Ovary (tissue), 3 donors: ENCODE results near the gene NPAT.

ENCODE experiments used
- POLR2A ChIP-seq: fragments of 450-650 bp; IDR thresholded peaks from one replicate; pipeline ENCODE4 v1.6.1; 2017; ENCODE audit warnings: antibody characterized with exemption, mild to moderate bottlenecking, moderate library complexity
- TF ChIP-seq, protein P1 (sequence below), 3 donors: fragments of 450-650 bp in 2 of 3; fragments of 200-600 bp in 1 of 3; IDR thresholded peaks; one replicate each; pipeline versions ENCODE4 v1.5.1 to v1.8.0; 2016 to 2022; ENCODE audit warnings: antibody characterized with exemption in 3 of 3, mild to moderate bottlenecking in 1 of 3
- donor health status: DM: no; HTN: no; CAD: no.

DNA sequence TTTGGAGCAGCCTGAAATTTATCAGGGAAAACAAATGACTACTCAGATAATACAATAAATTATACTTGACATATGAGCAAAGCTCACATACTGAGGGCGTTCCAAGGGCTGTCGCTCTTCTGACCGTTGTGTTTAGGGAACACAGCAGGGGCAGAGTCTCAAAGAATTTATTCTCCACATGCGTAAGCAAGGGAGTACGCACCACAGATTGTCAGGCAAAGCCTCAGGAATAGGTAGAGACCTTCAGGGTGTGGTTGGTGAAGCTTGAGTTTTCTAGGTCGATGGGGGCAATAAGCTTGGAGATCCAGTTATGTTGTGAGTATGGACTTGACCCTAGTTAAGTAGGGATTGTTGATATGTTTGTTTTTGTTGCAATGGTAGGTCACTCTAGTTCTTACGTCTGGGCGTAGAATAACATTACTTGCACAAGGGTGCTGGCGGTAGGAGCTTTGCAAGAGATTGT is 100.2 kb downstream of the NPAT start:
- no peak for TF ChIP-seq POLR2A
- TF ChIP-seq, protein P1, sequence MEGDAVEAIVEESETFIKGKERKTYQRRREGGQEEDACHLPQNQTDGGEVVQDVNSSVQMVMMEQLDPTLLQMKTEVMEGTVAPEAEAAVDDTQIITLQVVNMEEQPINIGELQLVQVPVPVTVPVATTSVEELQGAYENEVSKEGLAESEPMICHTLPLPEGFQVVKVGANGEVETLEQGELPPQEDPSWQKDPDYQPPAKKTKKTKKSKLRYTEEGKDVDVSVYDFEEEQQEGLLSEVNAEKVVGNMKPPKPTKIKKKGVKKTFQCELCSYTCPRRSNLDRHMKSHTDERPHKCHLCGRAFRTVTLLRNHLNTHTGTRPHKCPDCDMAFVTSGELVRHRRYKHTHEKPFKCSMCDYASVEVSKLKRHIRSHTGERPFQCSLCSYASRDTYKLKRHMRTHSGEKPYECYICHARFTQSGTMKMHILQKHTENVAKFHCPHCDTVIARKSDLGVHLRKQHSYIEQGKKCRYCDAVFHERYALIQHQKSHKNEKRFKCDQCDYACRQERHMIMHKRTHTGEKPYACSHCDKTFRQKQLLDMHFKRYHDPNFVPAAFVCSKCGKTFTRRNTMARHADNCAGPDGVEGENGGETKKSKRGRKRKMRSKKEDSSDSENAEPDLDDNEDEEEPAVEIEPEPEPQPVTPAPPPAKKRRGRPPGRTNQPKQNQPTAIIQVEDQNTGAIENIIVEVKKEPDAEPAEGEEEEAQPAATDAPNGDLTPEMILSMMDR (IDR thresholded peaks at IDR 0.05) = no peak
